Small intestine (tissue), 7 donors: Measurements from ENCODE around the gene NR2C1. TPM values are rescaled to one million over a fixed set of nuclear protein-coding genes. Genes with fewer than 3 reads are reported as not detected.
"Not testable (repeated sequence)": the region's sequence is repeated elsewhere in the genome, so short reads cannot be mapped to it uniquely, and the experiment has no call there.

Experiments
- DNase-seq, 2 donors: peaks; one replicate each; pipeline versions ENCODE4 v3.0.0 to v3.0.0-alpha.2; 2013
- FAIRE-seq: peaks from 2 replicates; lab custom pipeline; 2012; peaks lifted over from hg19 to GRCh38; lab: Jason Lieb, UNC
- H3K27ac ChIP-seq, 3 donors: one replicate each; pipeline ENCODE4 v1.5.1; 2013; ENCODE audit warnings: low read length in 2 of 3, mild to moderate bottlenecking in 2 of 3, control low read depth in 1 of 3, inconsistent platforms in 1 of 3, low read depth in 1 of 3, moderate library complexity in 1 of 3
- H3K27me3 ChIP-seq, 3 donors: one replicate each; pipeline ENCODE4 v1.6.1; 2013; ENCODE audit warnings: low read length in 3 of 3, inconsistent platforms in 1 of 3; ENCODE audit not compliant: control insufficient read depth in 3 of 3, insufficient read depth in 3 of 3
- H3K36me3 ChIP-seq, 3 donors: one replicate each; pipeline ENCODE4 v1.6.1; 2013; ENCODE audit warnings: low read length in 3 of 3, inconsistent platforms in 1 of 3, low read depth in 1 of 3, mild to moderate bottlenecking in 1 of 3, moderate library complexity in 1 of 3; ENCODE audit not compliant: control insufficient read depth in 3 of 3, insufficient read depth in 2 of 3
- H3K4me1 ChIP-seq, 3 donors: one replicate each; pipeline ENCODE4 v1.6.1; 2013; ENCODE audit warnings: low read length in 2 of 3, inconsistent platforms in 1 of 3, low read depth in 1 of 3, mild to moderate bottlenecking in 1 of 3, moderate library complexity in 1 of 3; ENCODE audit not compliant: control insufficient read depth in 3 of 3, insufficient read depth in 2 of 3
- H3K4me3 ChIP-seq, 3 donors: one replicate each; pipeline ENCODE4 v1.5.1; 2013; ENCODE audit warnings: low read length in 3 of 3, control low read depth in 1 of 3, inconsistent platforms in 1 of 3, low read depth in 1 of 3, mild to moderate bottlenecking in 1 of 3, moderate library complexity in 1 of 3
- H3K9me3 ChIP-seq, 2 donors: one replicate each; pipeline ENCODE4 v1.6.1; 2013; ENCODE audit warnings: low read depth in 1 of 2, low read length in 1 of 2; ENCODE audit not compliant: control insufficient read depth in 2 of 2, insufficient read depth in 1 of 2
- WGBS, 3 donors: extraction: QIAGEN DNeasy Blood & Tissue Kit; methylation state at CpG; one replicate each; pipeline ENCODE4 v1.1.7; 2013; 5-methylcytosine and 5-hydroxymethylcytosine counted together
- polyA plus RNA-seq, 4 donors: library from polyadenylated mRNA; stranded (reverse) in 3 of 4; unstranded in 1 of 4; fragments of 200-250 nt in 3 of 4; fragments of 120-200 nt in 1 of 4; gene quantifications; one replicate each; pipeline versions ENCODE4 v1.2.1 to v1.2.3, GENCODE V29; 2013
- donor health status: healthy with polysubstance abuse.
- donor health status: control.
- donor health status: control.
- donor health status: Bipolar disorder and iron deficiency.
- donor health status: healthy.

The NR2C1 gene
- polyA plus RNA-seq, 4 donors, result 9.7 to 31.5 (median 22.8) TPM

- peaks cover 3 to 26% (median 5%) of the 10 kb centered on the region in 3 donors for H3K36me3 ChIP-seq
- DNase-seq (no peak), FAIRE-seq (no peak)
- WGBS, 3 donors, result 76 to 80% (median 78%) methylated on average over 2 of the region's 2 CpGs
- H3K9me3 ChIP-seq, result no peaks in the 10 kb centered on the region
- no peak overlapping the region for H3K27ac ChIP-seq
- H3K4me1 ChIP-seq, result no peaks in the 10 kb centered on the region
- H3K4me3 ChIP-seq, result no peak overlapping the region
- no peaks in the 10 kb centered on the region for H3K27me3 ChIP-seq
Measured at GRCh38 chr12:94994312-94994711, 79.1 kb downstream of the NR2C1 start.

GRCh38 chr12:94993855-94994254 is 79.6 kb downstream of the NR2C1 start:
- peaks cover 3 to 26% (median 5%) of the 10 kb centered on the region in 3 donors for H3K36me3 ChIP-seq
- not testable (repeated sequence) for H3K4me3 ChIP-seq, H3K27ac ChIP-seq, FAIRE-seq, H3K9me3 ChIP-seq, H3K27me3 ChIP-seq, DNase-seq, H3K4me1 ChIP-seq
- WGBS, 3 donors, result 66 to 93% (median 79%) methylated on average over 3 of the region's 3 CpGs

- FAIRE-seq (no peak), DNase-seq (no peak)
- Histone ChIP-seq H3K9me3 (no peaks in the 10 kb centered on the region), H3K27me3 (no peaks in the 10 kb centered on the region), H3K36me3 (peaks cover 3 to 20% (median 3%) of the 10 kb centered on the region in 3 donors), H3K4me3 (no peak overlapping the region), H3K4me1 (no peaks in the 10 kb centered on the region), H3K27ac (no peak overlapping the region)
- 75 to 88% (median 79%) methylated on average over 3 of the region's 3 CpGs for WGBS, 3 donors
Measured at GRCh38 chr12:94990222-94990621, 83.2 kb downstream of the NR2C1 start.

- Histone ChIP-seq H3K27ac (no peak overlapping the region), H3K4me1 (no peaks in the 10 kb centered on the region), H3K9me3 (no peaks in the 10 kb centered on the region), H3K27me3 (no peaks in the 10 kb centered on the region), H3K4me3 (no peak overlapping the region), H3K36me3 (peaks cover 2 to 29% (median 3%) of the 10 kb centered on the region in 3 donors)
- DNase-seq (no peak), FAIRE-seq (no peak)
- WGBS, 3 donors, result 59 to 90% (median 79%) methylated on average over 6 of the region's 6 CpGs
Measured at GRCh38 chr12:94988471-94988870, 84.9 kb downstream of the NR2C1 start.

- WGBS, 3 donors, result 50 to 51% (median 51%) methylated on average over 2 of the region's 2 CpGs
- no peak for DNase-seq
Measured at GRCh38 chr12:94987801-94988200, 85.6 kb downstream of the NR2C1 start.

GRCh38 chr12:94987076-94987669 is 86.2 kb downstream of the NR2C1 start:
- Histone ChIP-seq H3K27me3 (no peaks in the 10 kb centered on the region), H3K9me3 (no peaks in the 10 kb centered on the region), H3K4me3 (no peak overlapping the region), H3K4me1 (no peaks in the 10 kb centered on the region), H3K27ac (no peak overlapping the region), H3K36me3 (peaks cover 3 to 26% (median 7%) of the 10 kb centered on the region in 3 donors)
- FAIRE-seq, result no peak
- whole genome bisulfite sequencing, 3 donors, result 90 to 94% (median 91%) methylated on average over 8 of the region's 8 CpGs
- no peak for DNase-seq

More at GRCh38 chr12:94987801-94988200, 85.6 kb downstream of the NR2C1 start:
- Histone ChIP-seq H3K4me1 (no peaks in the 10 kb centered on the region), H3K9me3 (no peaks in the 10 kb centered on the region), H3K4me3 (no peak overlapping the region), H3K36me3 (peaks cover 3 to 27% (median 4%) of the 10 kb centered on the region in 3 donors), H3K27me3 (no peaks in the 10 kb centered on the region), H3K27ac (no peak overlapping the region)
- FAIRE-seq, result no peak

- not testable (repeated sequence) for DNase-seq, FAIRE-seq, H3K27me3 ChIP-seq, H3K9me3 ChIP-seq, H3K4me3 ChIP-seq, H3K4me1 ChIP-seq, H3K27ac ChIP-seq
- H3K36me3 ChIP-seq, result peaks cover 0 to 21% (median 7%) of the 10 kb centered on the region in 3 donors
- 85 to 87% (median 85%) methylated on average over 9 of the region's 9 CpGs for WGBS, 3 donors
Measured at GRCh38 chr12:94985099-94985498, 88.3 kb downstream of the NR2C1 start.

GRCh38 chr12:94983321-94983720 is 90.1 kb downstream of the NR2C1 start:
- Histone ChIP-seq H3K4me1 (no peaks in the 10 kb centered on the region), H3K36me3 (peaks cover 0 to 17% (median 7%) of the 10 kb centered on the region in 3 donors), H3K4me3 (no peak overlapping the region), H3K27me3 (no peaks in the 10 kb centered on the region), H3K9me3 (no peaks in the 10 kb centered on the region), H3K27ac (no peak overlapping the region)
- FAIRE-seq, result no peak
- WGBS, 3 donors, result 94 to 100% (median 98%) methylated on average over 2 of the region's 2 CpGs
- DNase-seq, result no peak

GRCh38 chr12:94982456-94982855 is 91.0 kb downstream of the NR2C1 start:
- no peaks in the 10 kb centered on the region for H3K9me3 ChIP-seq
- DNase-seq (no peak), FAIRE-seq (no peak)
- H3K27ac ChIP-seq, result no peak overlapping the region
- no peak overlapping the region for H3K4me3 ChIP-seq
- peaks cover 0 to 17% (median 7%) of the 10 kb centered on the region in 3 donors for H3K36me3 ChIP-seq
- WGBS, 3 donors, result 69 to 86% (median 77%) methylated on average over 7 of the region's 7 CpGs
- no peaks in the 10 kb centered on the region for H3K4me1 ChIP-seq
- no peaks in the 10 kb centered on the region for H3K27me3 ChIP-seq
